Fibroblast of lung (primary cell): Measurements from ENCODE around the gene OR51T1. TPM values are rescaled to one million over a fixed set of nuclear protein-coding genes. Genes with fewer than 3 reads are reported as not detected.

Source experiments
- DNase-seq, 2 donors: peaks; one replicate each; pipeline versions ENCODE4 v3.0.0 to v3.0.0-alpha.2; 2010; ENCODE audit warnings: low read depth in 2 of 2
- H2AFZ ChIP-seq: 2 replicates; pipeline ENCODE4 v1.5.1; 2012; ENCODE audit warnings: low read length, control low read depth, inconsistent platforms
- H3K27ac ChIP-seq: 2 replicates; pipeline ENCODE4 v1.5.1; 2011; ENCODE audit warnings: low read length, control low read depth; ENCODE audit not compliant: insufficient read depth
- H3K27me3 ChIP-seq: 2 replicates; pipeline ENCODE4 v1.5.1; 2011; ENCODE audit warnings: mild to moderate bottlenecking, low read length; ENCODE audit not compliant: control insufficient read depth, insufficient read depth
- H3K36me3 ChIP-seq: 2 replicates; pipeline ENCODE4 v1.5.1; 2011; ENCODE audit warnings: low read length; ENCODE audit not compliant: control insufficient read depth, insufficient read depth
- H3K4me1 ChIP-seq: 2 replicates; pipeline ENCODE4 v1.5.1; 2011; ENCODE audit warnings: low read length; ENCODE audit not compliant: control insufficient read depth, insufficient read depth; ENCODE audit errors: extremely low read depth
- H3K4me2 ChIP-seq: 2 replicates; pipeline ENCODE4 v1.5.1; 2011; ENCODE audit warnings: low read length, control low read depth; ENCODE audit not compliant: insufficient read depth; ENCODE audit errors: extremely low read depth
- H3K4me3 ChIP-seq, 4 experiments: fragments of 200-600 bp in 1 of 4; sonication (generic) in 1 of 4; replicated peaks in 1 of 4; 2 replicates each; pipeline ENCODE4 v1.5.1; 2011 to 2016; ENCODE audit warnings: low read length in 4 of 4, low read depth in 3 of 4, mild to moderate bottlenecking in 3 of 4, control low read depth in 2 of 4, inconsistent platforms in 1 of 4, mixed read lengths in 1 of 4; ENCODE audit not compliant: insufficient read depth in 1 of 4; ENCODE audit errors: control extremely low read depth in 1 of 4
- H3K79me2 ChIP-seq: 2 replicates; pipeline ENCODE4 v1.5.1; 2012; ENCODE audit warnings: mild to moderate bottlenecking, low read length, inconsistent platforms; ENCODE audit not compliant: control insufficient read depth, insufficient read depth
- H3K9ac ChIP-seq: 2 replicates; pipeline ENCODE4 v1.5.1; 2011; ENCODE audit warnings: mild to moderate bottlenecking, low read length, control low read depth; ENCODE audit not compliant: insufficient read depth
- H3K9me3 ChIP-seq: 2 replicates; pipeline ENCODE4 v1.5.1; 2012; ENCODE audit warnings: low read depth, low read length; ENCODE audit not compliant: control insufficient read depth, insufficient read depth
- H4K20me1 ChIP-seq: 2 replicates; pipeline ENCODE4 v1.5.1; 2011; ENCODE audit warnings: low read length; ENCODE audit not compliant: control insufficient read depth, insufficient read depth; ENCODE audit errors: extremely low read depth
- EZH2 ChIP-seq: IDR thresholded peaks from 2 replicates; pipeline ENCODE4 v1.5.1; 2012; ENCODE audit warnings: low read length, control low read depth, mild to moderate bottlenecking; ENCODE audit errors: missing control alignments
- polyA plus RNA-seq, 2 donors: library from polyadenylated mRNA; depleted of rRNA in 1 of 2; stranded (reverse) in 1 of 2; unstranded in 1 of 2; fragments of >200 nt; gene quantifications; 2 replicates each; pipeline ENCODE4 v1.2.1, GENCODE V29; 2011 to 2012; ENCODE audit warnings: missing spikeins in 1 of 2
- total RNA-seq: library from RNA; depleted of rRNA; stranded (reverse); fragments of >200 nt; gene quantifications from 2 replicates; pipeline ENCODE4 v1.2.1, GENCODE V29; 2014
- TF ChIP-seq, protein P1 (sequence below), 2 donors: IDR thresholded peaks in 1 of 2; conservative IDR thresholded peaks in 1 of 2; 1 replicate in 1 of 2; 2 replicates in 1 of 2; pipeline ENCODE4 v1.5.1; 2011 to 2012; ENCODE audit warnings: low read length in 2 of 2, control low read depth in 1 of 2, inconsistent platforms in 1 of 2, low read depth in 1 of 2, mild to moderate bottlenecking in 1 of 2

OR51T1 gene
- total and polyA plus RNA-seq, 2 donors (not counting 1 experiment from before 2014, with no cell fraction given): not detected

- Histone ChIP-seq H3K9me3 (no peaks in the 10 kb centered on the region), H3K4me2 (no peak overlapping the region), H3K79me2 (no peaks in the 10 kb centered on the region), H3K27ac (no peak overlapping the region), H3K4me1 (no peaks in the 10 kb centered on the region), H3K9ac (no peak overlapping the region), H3K27me3 (no peaks in the 10 kb centered on the region), H2AFZ (no peak overlapping the region), H3K36me3 (no peaks in the 10 kb centered on the region), H3K4me3 (no peak overlapping the region), H4K20me1 (no peaks in the 10 kb centered on the region)
- DNase-seq: peak in 1 of 2 donors; percentile 4
- TF ChIP-seq, protein P1, sequence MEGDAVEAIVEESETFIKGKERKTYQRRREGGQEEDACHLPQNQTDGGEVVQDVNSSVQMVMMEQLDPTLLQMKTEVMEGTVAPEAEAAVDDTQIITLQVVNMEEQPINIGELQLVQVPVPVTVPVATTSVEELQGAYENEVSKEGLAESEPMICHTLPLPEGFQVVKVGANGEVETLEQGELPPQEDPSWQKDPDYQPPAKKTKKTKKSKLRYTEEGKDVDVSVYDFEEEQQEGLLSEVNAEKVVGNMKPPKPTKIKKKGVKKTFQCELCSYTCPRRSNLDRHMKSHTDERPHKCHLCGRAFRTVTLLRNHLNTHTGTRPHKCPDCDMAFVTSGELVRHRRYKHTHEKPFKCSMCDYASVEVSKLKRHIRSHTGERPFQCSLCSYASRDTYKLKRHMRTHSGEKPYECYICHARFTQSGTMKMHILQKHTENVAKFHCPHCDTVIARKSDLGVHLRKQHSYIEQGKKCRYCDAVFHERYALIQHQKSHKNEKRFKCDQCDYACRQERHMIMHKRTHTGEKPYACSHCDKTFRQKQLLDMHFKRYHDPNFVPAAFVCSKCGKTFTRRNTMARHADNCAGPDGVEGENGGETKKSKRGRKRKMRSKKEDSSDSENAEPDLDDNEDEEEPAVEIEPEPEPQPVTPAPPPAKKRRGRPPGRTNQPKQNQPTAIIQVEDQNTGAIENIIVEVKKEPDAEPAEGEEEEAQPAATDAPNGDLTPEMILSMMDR (conservative IDR thresholded peaks at IDR 0.05 in 1 of 2, IDR thresholded peaks at IDR 0.05 in 1 of 2; ENCODE audit: low read depth in 1 of 2, low read length in 2 of 2): no peak
- TF ChIP-seq EZH2: no peak
Observed at GRCh38 chr11:4926608-4927007, 44.9 kb downstream of the OR51T1 start.

Other genes with a start within 250 kb of the OR51T1 start
- not detected in 2 replicates for gene OR51D1, start 244.4 kb upstream of the OR51T1 start, total RNA-seq
- gene OR51D1, start 244.4 kb upstream of the OR51T1 start, polyA plus RNA-seq: not detected in 2 replicates
- not detected in 2 replicates for gene OR51E1, start 237.9 kb upstream of the OR51T1 start, total RNA-seq
- not detected in 2 replicates for gene OR51E1, start 237.9 kb upstream of the OR51T1 start, polyA plus RNA-seq
- not detected in 2 replicates for gene OR51E2, start 184.0 kb upstream of the OR51T1 start, total RNA-seq
- gene OR51E2, start 184.0 kb upstream of the OR51T1 start, polyA plus RNA-seq: 0.02 TPM in 1 of 2 replicates, not detected in the other
- gene MMP26, start 177.1 kb upstream of the OR51T1 start, total RNA-seq: not detected in 2 replicates
- gene MMP26, start 177.1 kb upstream of the OR51T1 start, polyA plus RNA-seq: not detected in 2 replicates
- not detected in 2 replicates for gene OR51F1, start 112.0 kb upstream of the OR51T1 start, total RNA-seq
- gene OR51F1, start 112.0 kb upstream of the OR51T1 start, polyA plus RNA-seq: not detected in 2 replicates
- not detected in 2 replicates for gene OR52R1, start 77.5 kb upstream of the OR51T1 start, total RNA-seq
- not detected in 2 replicates for gene OR52R1, start 77.5 kb upstream of the OR51T1 start, polyA plus RNA-seq
- gene OR51F2, start 60.6 kb upstream of the OR51T1 start, total RNA-seq: not detected in 2 replicates
- not detected in 2 replicates for gene OR51F2, start 60.6 kb upstream of the OR51T1 start, polyA plus RNA-seq
- not detected in 2 replicates for gene OR51S1, start 32.7 kb upstream of the OR51T1 start, total RNA-seq
- gene OR51S1, start 32.7 kb upstream of the OR51T1 start, polyA plus RNA-seq: not detected in 2 replicates
- not detected in 2 replicates for gene OR51A7, start 21.9 kb downstream of the OR51T1 start, total RNA-seq
- not detected in 2 replicates for gene OR51A7, start 21.9 kb downstream of the OR51T1 start, polyA plus RNA-seq
- not detected in 2 replicates for gene OR51G2, start 37.5 kb downstream of the OR51T1 start, total RNA-seq
- gene OR51G2, start 37.5 kb downstream of the OR51T1 start, polyA plus RNA-seq: not detected in 2 replicates
- not detected in 2 replicates for gene OR51G1, start 42.4 kb downstream of the OR51T1 start, total RNA-seq
- gene OR51G1, start 42.4 kb downstream of the OR51T1 start, polyA plus RNA-seq: not detected in 2 replicates
- not detected in 2 replicates for gene OR51A4, start 65.7 kb downstream of the OR51T1 start, total RNA-seq
- not detected in 2 replicates for gene OR51A4, start 65.7 kb downstream of the OR51T1 start, polyA plus RNA-seq
- not detected in 2 replicates for gene OR51A2, start 73.8 kb downstream of the OR51T1 start, total RNA-seq
- gene OR51A2, start 73.8 kb downstream of the OR51T1 start, polyA plus RNA-seq: not detected in 2 replicates
- gene OR51L1, start 113.0 kb downstream of the OR51T1 start, total RNA-seq: not detected in 2 replicates
- not detected in 2 replicates for gene OR51L1, start 113.0 kb downstream of the OR51T1 start, polyA plus RNA-seq
- not detected in 2 replicates for gene OR52J3, start 164.6 kb downstream of the OR51T1 start, total RNA-seq
- not detected in 2 replicates for gene OR52J3, start 164.6 kb downstream of the OR51T1 start, polyA plus RNA-seq
- not detected in 2 replicates for gene OR52E2, start 177.7 kb downstream of the OR51T1 start, total RNA-seq
- gene OR52E2, start 177.7 kb downstream of the OR51T1 start, polyA plus RNA-seq: not detected in 2 replicates
- gene OR52E1, start 187.7 kb downstream of the OR51T1 start, total RNA-seq: not detected in 2 replicates
- not detected in 2 replicates for gene OR52E1, start 187.7 kb downstream of the OR51T1 start, polyA plus RNA-seq